ENCODE data around the gene KRTAP6-2.

The KRTAP6-2 gene

GRCh38 chr21:30615199-30615598 lies 16.5 kb upstream of the KRTAP6-2 start:
- Mint-ChIP-seq H3K36me3 (ENCODE audit: low read depth) (no peaks in the 10 kb centered on the region), H3K27me3 (ENCODE audit: low read depth) (no peaks in the 10 kb centered on the region), H3K9me3 (peaks cover 3% of the 10 kb centered on the region), H3K27ac (no peak overlapping the region), H3K4me3 (no peak overlapping the region), H3K4me1 (no peaks in the 10 kb centered on the region)
- no peak for TF ChIP-seq CTCF (IDR thresholded peaks at IDR 0.05; ENCODE audit: unreplicated experiment in 3 of 3)

- no peak within 1 kb of the TSS for H3K27ac Mint-ChIP-seq
- no peaks in the 10 kb centered on the region for H3K27me3 Mint-ChIP-seq (ENCODE audit: low read depth)
- H3K36me3 Mint-ChIP-seq (ENCODE audit: low read depth): no peaks in the 10 kb centered on the region
- no peak within 1 kb of the TSS for H3K4me3 Mint-ChIP-seq
- no peaks in the 10 kb centered on the region for H3K4me1 Mint-ChIP-seq
- no peak for TF ChIP-seq CTCF (IDR thresholded peaks at IDR 0.05; ENCODE audit: unreplicated experiment in 3 of 3)
- peaks cover 3% of the 10 kb centered on the region for H3K9me3 Mint-ChIP-seq
These were observed 15.1 kb upstream of the KRTAP6-2 start, which contains the start of gene KRTAP6-1 for GRCh38 chr21:30613836-30614235. Gene KRTAP6-1, minus strand, starts transcription at chr21:30613930. Its CDS starts 26 bp downstream, at chr21:30613904.

GRCh38 chr21:30612132-30612531 lies 13.4 kb upstream of the KRTAP6-2 start:
- Mint-ChIP-seq H3K9me3 (peaks cover 3% of the 10 kb centered on the region), H3K4me3 (no peak overlapping the region), H3K27me3 (ENCODE audit: low read depth) (no peaks in the 10 kb centered on the region), H3K4me1 (no peaks in the 10 kb centered on the region), H3K36me3 (ENCODE audit: low read depth) (no peaks in the 10 kb centered on the region), H3K27ac (no peak overlapping the region)
- no peak for TF ChIP-seq CTCF (IDR thresholded peaks at IDR 0.05; ENCODE audit: unreplicated experiment in 3 of 3)

- Mint-ChIP-seq H3K27ac (no peak overlapping the region), H3K4me3 (no peak overlapping the region), H3K9me3 (peaks cover 1% of the 10 kb centered on the region)
These were observed 7.3 kb upstream of the KRTAP6-2 start for GRCh38 chr21:30605968-30606367.

GRCh38 chr21:30600787-30601186 lies 2.1 kb upstream of the KRTAP6-2 start, which contains the start of gene KRTAP22-1:
Gene KRTAP22-1, plus strand, starts transcription at chr21:30601087.
- TF ChIP-seq CTCF (IDR thresholded peaks at IDR 0.05; ENCODE audit: unreplicated experiment in 3 of 3): no peak
- Mint-ChIP-seq H3K9me3 (no peaks in the 10 kb centered on the region), H3K4me1 (no peaks in the 10 kb centered on the region), H3K27me3 (ENCODE audit: low read depth) (peaks cover 5% of the 10 kb centered on the region), H3K27ac (no peak within 1 kb of the TSS), H3K4me3 (no peak within 1 kb of the TSS), H3K36me3 (ENCODE audit: low read depth) (no peaks in the 10 kb centered on the region)

More at GRCh38 chr21:30605968-30606367, 7.3 kb upstream of the KRTAP6-2 start:
- no peaks in the 10 kb centered on the region for H3K36me3 Mint-ChIP-seq (ENCODE audit: low read depth)
- H3K4me1 Mint-ChIP-seq: no peaks in the 10 kb centered on the region
- H3K27me3 Mint-ChIP-seq (ENCODE audit: low read depth): peaks cover 5% of the 10 kb centered on the region
- no peak for TF ChIP-seq CTCF (IDR thresholded peaks at IDR 0.05; ENCODE audit: unreplicated experiment in 3 of 3)

GRCh38 chr21:30592140-30592539 lies 6.6 kb downstream of the KRTAP6-2 start, which contains the start of gene KRTAP6-3:
Gene KRTAP6-3, plus strand, starts transcription at chr21:30592440. Its CDS starts 6 bp downstream, at chr21:30592446.
- TF ChIP-seq CTCF (IDR thresholded peaks at IDR 0.05; ENCODE audit: unreplicated experiment in 3 of 3): no peak
- no peaks in the 10 kb centered on the region for H3K4me1 Mint-ChIP-seq
- H3K4me3 Mint-ChIP-seq: no peak within 1 kb of the TSS
- no peaks in the 10 kb centered on the region for H3K9me3 Mint-ChIP-seq
- H3K27me3 Mint-ChIP-seq (ENCODE audit: low read depth): no peaks in the 10 kb centered on the region
- H3K27ac Mint-ChIP-seq: no peak within 1 kb of the TSS
- H3K36me3 Mint-ChIP-seq (ENCODE audit: low read depth): no peaks in the 10 kb centered on the region
